ENCODE measurements around the gene ZNF385C. TPM values are rescaled to one million over a fixed set of nuclear protein-coding genes. Genes with fewer than 3 reads are reported as not detected.
A peak's percentile ranks its signal among the peaks of the same experiment; 100 is the strongest.

The ZNF385C gene
- total and polyA plus RNA-seq, 11 donors = 0.06 to 0.38 (median 0.19) TPM; not detected in 3

DNA sequence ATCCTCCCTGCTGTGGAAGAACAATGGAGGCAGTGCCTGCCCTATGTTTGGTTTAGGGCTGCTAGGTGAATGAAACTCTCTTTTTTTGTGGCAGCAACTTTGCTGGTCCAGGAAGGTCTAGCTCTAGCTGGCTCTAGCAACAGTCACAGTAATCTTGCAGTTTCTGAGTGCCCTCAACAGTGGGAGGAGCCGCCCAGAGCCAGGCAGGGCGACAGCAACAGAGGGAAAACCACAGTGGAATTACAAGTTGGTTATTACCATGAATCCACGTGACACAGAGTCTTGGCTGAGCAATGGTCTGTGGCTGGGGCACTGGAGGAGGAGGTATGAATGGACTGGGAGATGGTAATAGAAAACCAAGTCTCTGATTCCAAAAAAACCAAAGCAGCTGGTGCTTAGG is 34.7 kb upstream of the ZNF385C start:
- Histone ChIP-seq H3K4me1 (peaks cover 33 to 95% (median 84%) of the 10 kb centered on the region in 12 donors), H3K27me3 (no peaks in the 10 kb centered on the region), H3K9me3 (no peaks in the 10 kb centered on the region), H3K36me3 (peaks cover 0 to 46% (median 24%) of the 10 kb centered on the region in 9 donors), H3K27ac (peak overlapping the region; percentile 39 to 91 (median 78)), H3K4me3 (peak overlapping the region in 1 of 12 donors; percentile 17)
- 23 to 40% (median 32%) methylated on average over 3 of the region's 3 CpGs for WGBS, 4 donors
- intact Hi-C loops (cut with DNase I) = no loop called here
- TF ChIP-seq POLR2A (IDR thresholded peaks at IDR 0.05) = peak in 1 of 2 donors; percentile 20
- TF ChIP-seq, protein P1, sequence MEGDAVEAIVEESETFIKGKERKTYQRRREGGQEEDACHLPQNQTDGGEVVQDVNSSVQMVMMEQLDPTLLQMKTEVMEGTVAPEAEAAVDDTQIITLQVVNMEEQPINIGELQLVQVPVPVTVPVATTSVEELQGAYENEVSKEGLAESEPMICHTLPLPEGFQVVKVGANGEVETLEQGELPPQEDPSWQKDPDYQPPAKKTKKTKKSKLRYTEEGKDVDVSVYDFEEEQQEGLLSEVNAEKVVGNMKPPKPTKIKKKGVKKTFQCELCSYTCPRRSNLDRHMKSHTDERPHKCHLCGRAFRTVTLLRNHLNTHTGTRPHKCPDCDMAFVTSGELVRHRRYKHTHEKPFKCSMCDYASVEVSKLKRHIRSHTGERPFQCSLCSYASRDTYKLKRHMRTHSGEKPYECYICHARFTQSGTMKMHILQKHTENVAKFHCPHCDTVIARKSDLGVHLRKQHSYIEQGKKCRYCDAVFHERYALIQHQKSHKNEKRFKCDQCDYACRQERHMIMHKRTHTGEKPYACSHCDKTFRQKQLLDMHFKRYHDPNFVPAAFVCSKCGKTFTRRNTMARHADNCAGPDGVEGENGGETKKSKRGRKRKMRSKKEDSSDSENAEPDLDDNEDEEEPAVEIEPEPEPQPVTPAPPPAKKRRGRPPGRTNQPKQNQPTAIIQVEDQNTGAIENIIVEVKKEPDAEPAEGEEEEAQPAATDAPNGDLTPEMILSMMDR (IDR thresholded peaks at IDR 0.05) = no peak
- ATAC-seq = peak; percentile 28 to 56 (median 52)
- peak in 3 of 5 donors; percentile 65 to 70 (median 65) for DNase-seq

- intact Hi-C loops (cut with DNase I) = no loop called here
- Histone ChIP-seq H3K27ac (peak overlapping the region; percentile 65 to 91 (median 78)), H3K36me3 (peaks cover 0 to 51% (median 33%) of the 10 kb centered on the region in 9 donors), H3K4me1 (peaks cover 33 to 85% (median 79%) of the 10 kb centered on the region in 12 donors), H3K9me3 (no peaks in the 10 kb centered on the region), H3K27me3 (no peaks in the 10 kb centered on the region), H3K4me3 (peak overlapping the region in 5 of 12 donors; percentile 2 to 32 (median 9))
- WGBS, 4 donors = 41 to 56% (median 51%) methylated on average over 4 of the region's 4 CpGs
- TF ChIP-seq POLR2A (IDR thresholded peaks at IDR 0.05) = peak in 1 of 2 donors; percentile 22
- TF ChIP-seq, protein P1 (IDR thresholded peaks at IDR 0.05) = no peak
- DNase-seq = no peak
- peak in 1 of 4 donors; percentile 38 for ATAC-seq
Observed at GRCh38 chr17:42131981-42132432, 33.7 kb upstream of the ZNF385C start.

DNA sequence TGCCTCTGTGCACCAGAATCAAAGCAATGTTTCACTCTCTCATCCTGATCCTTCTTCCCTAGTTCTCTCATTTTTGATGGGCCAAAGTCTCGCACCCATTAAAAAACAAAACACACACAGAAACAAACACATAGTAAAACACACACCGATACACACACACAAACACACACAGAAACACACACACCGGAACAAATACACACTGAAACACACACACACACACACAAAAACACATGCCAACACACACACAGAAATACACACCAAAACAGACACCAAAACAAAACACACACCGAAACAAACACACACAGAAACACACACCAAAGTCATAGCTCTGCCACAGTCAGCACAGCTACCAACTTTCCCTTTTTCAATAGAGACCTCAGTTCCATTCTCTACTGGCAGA is 33.0 kb upstream of the ZNF385C start:
- Histone ChIP-seq H3K4me3 (no peak overlapping the region), H3K27ac (peak overlapping the region; percentile 65 to 91 (median 78)), H3K4me1 (peaks cover 30 to 78% (median 72%) of the 10 kb centered on the region in 12 donors), H3K9me3 (no peaks in the 10 kb centered on the region), H3K36me3 (peaks cover 0 to 51% (median 41%) of the 10 kb centered on the region in 9 donors), H3K27me3 (no peaks in the 10 kb centered on the region)
- WGBS, 4 donors = 89 to 95% (median 93%) methylated on average over 4 of the region's 4 CpGs
- DNase-seq (no peak), ATAC-seq (no peak)
- intact Hi-C loops (cut with DNase I) = no loop called here
- TF ChIP-seq, protein P1 (IDR thresholded peaks at IDR 0.05) = no peak

DNA sequence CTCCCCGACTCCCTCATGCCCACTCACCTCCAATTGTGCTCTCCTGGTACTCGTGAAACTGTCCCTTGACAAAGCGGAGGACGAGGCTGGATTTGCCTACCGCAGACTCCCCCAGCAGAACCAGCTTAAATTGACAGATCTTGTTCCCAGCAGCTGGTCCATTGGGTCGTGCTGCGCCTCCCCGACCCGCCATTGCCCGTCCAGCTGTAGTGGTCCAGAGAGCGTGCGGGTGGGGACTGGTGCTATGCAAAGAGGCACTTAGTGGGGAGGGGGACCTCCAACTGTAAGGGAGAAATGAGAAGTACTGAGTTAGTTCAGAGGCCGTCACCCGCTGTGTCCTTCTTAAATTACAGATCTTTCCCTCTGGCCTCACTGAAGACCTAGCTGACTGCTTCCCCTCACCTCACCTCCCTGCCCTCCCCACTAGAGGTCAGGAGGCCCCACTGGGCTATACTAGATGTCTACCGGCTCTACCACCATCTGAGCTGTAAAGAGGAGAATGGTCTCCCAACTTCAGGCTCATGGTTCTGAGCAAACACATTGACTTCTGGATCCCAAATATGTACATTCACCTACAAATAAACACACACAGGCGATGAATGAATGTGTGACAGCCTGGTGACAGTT is 32.1 kb upstream of the ZNF385C start:
- Histone ChIP-seq H3K27ac (peak overlapping the region; percentile 65 to 91 (median 78)), H3K27me3 (no peaks in the 10 kb centered on the region), H3K36me3 (peaks cover 0 to 59% (median 49%) of the 10 kb centered on the region in 9 donors), H3K4me1 (peaks cover 25 to 69% (median 63%) of the 10 kb centered on the region in 12 donors), H3K4me3 (no peak overlapping the region), H3K9me3 (no peaks in the 10 kb centered on the region)
- TF ChIP-seq, protein P1 (IDR thresholded peaks at IDR 0.05) = no peak
- DNase-seq = peak in 1 of 5 donors; percentile 46
- intact Hi-C loops (cut with DNase I) = no loop called here
- WGBS, 4 donors = 93 to 96% (median 95%) methylated on average over 16 of the region's 16 CpGs
- ATAC-seq = no peak

Data from heart left ventricle (tissue), 16 donors.